Measurements from ENCODE around the gene IFNW1. TPM values are rescaled to one million over a fixed set of nuclear protein-coding genes. Genes with fewer than 3 reads are reported as not detected.

IFNW1 gene
- total and polyA plus RNA-seq, 8 donors = not detected

DNA sequence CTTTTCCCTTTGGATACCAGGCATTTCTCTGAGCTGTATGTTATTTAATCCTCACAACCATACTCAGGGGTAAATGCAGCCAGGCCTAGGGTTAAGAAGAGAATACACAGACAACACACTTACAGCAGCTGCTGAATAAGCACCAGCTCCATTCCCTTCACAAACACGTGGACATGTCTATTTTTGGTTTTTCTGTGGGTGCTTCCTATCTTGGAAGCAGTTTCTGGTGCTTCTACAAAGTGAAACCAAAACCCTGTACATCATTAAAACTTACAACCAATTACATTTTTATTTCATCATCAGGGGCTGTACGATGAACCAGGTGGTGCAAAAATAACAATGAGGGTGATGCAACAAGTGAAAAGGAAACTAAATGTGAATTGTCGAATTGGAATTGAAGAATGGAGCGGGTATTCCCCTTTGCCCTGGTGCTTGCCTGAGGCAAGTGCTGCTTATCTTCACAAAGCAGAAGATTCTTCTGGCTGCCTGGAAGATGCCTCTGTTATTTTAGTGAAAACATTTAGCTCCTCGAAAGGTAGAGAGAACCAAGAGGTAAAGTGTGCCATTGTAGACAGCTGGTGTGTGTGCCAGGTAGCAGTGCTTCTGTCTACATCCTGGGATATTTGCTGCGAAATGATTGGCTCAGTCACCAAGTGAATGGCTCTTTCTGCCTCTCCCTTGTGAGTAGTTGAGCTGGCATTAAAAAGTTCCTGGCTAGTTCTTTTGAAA lies 45.3 kb downstream of the IFNW1 start:
- ATAC-seq (peak in 3 of 4 donors; percentile 15 to 68 (median 66)), DNase-seq (no peak), FAIRE-seq (no peak)
- H3K4me1 ChIP-seq = no peaks in the 10 kb centered on the region
- intact Hi-C loops (cut with DNase I) = no loop called here
- H3K9me3 ChIP-seq = no peaks in the 10 kb centered on the region
- WGBS, 2 donors = 54 to 69% methylated on average over 6 of the region's 6 CpGs
- no peak overlapping the region for H3K4me3 ChIP-seq
- TF ChIP-seq, protein P1, sequence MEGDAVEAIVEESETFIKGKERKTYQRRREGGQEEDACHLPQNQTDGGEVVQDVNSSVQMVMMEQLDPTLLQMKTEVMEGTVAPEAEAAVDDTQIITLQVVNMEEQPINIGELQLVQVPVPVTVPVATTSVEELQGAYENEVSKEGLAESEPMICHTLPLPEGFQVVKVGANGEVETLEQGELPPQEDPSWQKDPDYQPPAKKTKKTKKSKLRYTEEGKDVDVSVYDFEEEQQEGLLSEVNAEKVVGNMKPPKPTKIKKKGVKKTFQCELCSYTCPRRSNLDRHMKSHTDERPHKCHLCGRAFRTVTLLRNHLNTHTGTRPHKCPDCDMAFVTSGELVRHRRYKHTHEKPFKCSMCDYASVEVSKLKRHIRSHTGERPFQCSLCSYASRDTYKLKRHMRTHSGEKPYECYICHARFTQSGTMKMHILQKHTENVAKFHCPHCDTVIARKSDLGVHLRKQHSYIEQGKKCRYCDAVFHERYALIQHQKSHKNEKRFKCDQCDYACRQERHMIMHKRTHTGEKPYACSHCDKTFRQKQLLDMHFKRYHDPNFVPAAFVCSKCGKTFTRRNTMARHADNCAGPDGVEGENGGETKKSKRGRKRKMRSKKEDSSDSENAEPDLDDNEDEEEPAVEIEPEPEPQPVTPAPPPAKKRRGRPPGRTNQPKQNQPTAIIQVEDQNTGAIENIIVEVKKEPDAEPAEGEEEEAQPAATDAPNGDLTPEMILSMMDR (IDR thresholded peaks at IDR 0.05) = no peak
- H3K27ac ChIP-seq = no peak overlapping the region
- H3K27me3 ChIP-seq = no peaks in the 10 kb centered on the region
- no peaks in the 10 kb centered on the region for H3K36me3 ChIP-seq

DNA sequence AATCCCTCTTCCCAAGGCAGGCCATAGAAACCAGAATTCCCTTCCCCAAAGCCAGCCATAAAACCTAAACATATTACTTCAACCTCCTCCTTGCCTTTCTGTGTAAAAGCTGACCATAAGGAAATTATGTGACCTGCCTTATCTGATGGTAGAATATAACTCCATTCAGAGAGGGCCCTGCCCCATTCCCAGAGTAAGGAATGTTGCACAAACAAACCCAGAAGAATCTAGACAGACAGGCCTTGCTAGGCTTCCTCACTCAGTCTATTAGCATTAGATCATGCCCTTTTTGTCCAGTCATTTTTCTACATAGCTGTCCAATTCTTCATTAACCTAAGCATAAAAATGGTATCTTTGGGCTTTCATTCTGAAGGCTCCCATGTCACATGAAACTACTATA lies 46.1 kb downstream of the IFNW1 start:
- Histone ChIP-seq H3K9me3 (no peaks in the 10 kb centered on the region), H3K27me3 (no peaks in the 10 kb centered on the region), H3K4me1 (no peaks in the 10 kb centered on the region), H3K4me3 (no peak overlapping the region), H3K36me3 (no peaks in the 10 kb centered on the region), H3K27ac (no peak overlapping the region)
- FAIRE-seq = no peak
- TF ChIP-seq, protein P1 (IDR thresholded peaks at IDR 0.05) = no peak
- peak in 1 of 4 donors; percentile 39 for ATAC-seq
- intact Hi-C loops (cut with DNase I) = no loop called here
- DNase-seq = no peak

Other genes starting within 250 kb of the IFNW1 start
- gene HACD4, start 110.2 kb downstream of the IFNW1 start, total RNA-seq = 1 to 10 TPM in 1 of 6 donors, under 1 TPM in 5; 0.09 to 1.7 (median 0.24) TPM
- gene HACD4, start 110.2 kb downstream of the IFNW1 start, polyA plus RNA-seq = under 1 TPM; 0.23 to 0.33 TPM
- not detected for gene IFNB1, start 63.9 kb downstream of the IFNW1 start, total RNA-seq
- gene IFNB1, start 63.9 kb downstream of the IFNW1 start, polyA plus RNA-seq = not detected
- not detected for gene IFNA21, start 24.8 kb upstream of the IFNW1 start, total RNA-seq
- gene IFNA21, start 24.8 kb upstream of the IFNW1 start, polyA plus RNA-seq = not detected
- not detected for gene IFNA4, start 45.8 kb upstream of the IFNW1 start, total RNA-seq
- gene IFNA4, start 45.8 kb upstream of the IFNW1 start, polyA plus RNA-seq = not detected
- gene IFNA7, start 60.4 kb upstream of the IFNW1 start, total RNA-seq = not detected
- gene IFNA7, start 60.4 kb upstream of the IFNW1 start, polyA plus RNA-seq = not detected
- not detected for gene IFNA10, start 65.3 kb upstream of the IFNW1 start, total RNA-seq
- not detected for gene IFNA10, start 65.3 kb upstream of the IFNW1 start, polyA plus RNA-seq
- not detected for gene IFNA16, start 75.5 kb upstream of the IFNW1 start, total RNA-seq
- gene IFNA16, start 75.5 kb upstream of the IFNW1 start, polyA plus RNA-seq = not detected
- not detected for gene IFNA17, start 86.4 kb upstream of the IFNW1 start, total RNA-seq
- gene IFNA17, start 86.4 kb upstream of the IFNW1 start, polyA plus RNA-seq = not detected
- gene IFNA14, start 98.2 kb upstream of the IFNW1 start, total RNA-seq = not detected
- gene IFNA14, start 98.2 kb upstream of the IFNW1 start, polyA plus RNA-seq = not detected
- gene IFNA5, start 163.5 kb upstream of the IFNW1 start, total RNA-seq = not detected
- not detected for gene IFNA5, start 163.5 kb upstream of the IFNW1 start, polyA plus RNA-seq
- gene KLHL9, start 193.6 kb upstream of the IFNW1 start, total RNA-seq = 10 to 100 TPM in 2 of 6 donors, 1 to 10 TPM in 4; 5.4 to 14.8 (median 7.3) TPM
- 1 to 10 TPM; 3.2 to 7.8 TPM for gene KLHL9, start 193.6 kb upstream of the IFNW1 start, polyA plus RNA-seq
- not detected for gene IFNA6, start 209.1 kb upstream of the IFNW1 start, total RNA-seq
- not detected for gene IFNA6, start 209.1 kb upstream of the IFNW1 start, polyA plus RNA-seq
- not detected for gene IFNA13, start 226.2 kb upstream of the IFNW1 start, total RNA-seq
- under 1 TPM in 1 of 2 donors, not detected in 1; 0.07 TPM for gene IFNA13, start 226.2 kb upstream of the IFNW1 start, polyA plus RNA-seq
- gene IFNA2, start 243.6 kb upstream of the IFNW1 start, total RNA-seq = not detected
- not detected for gene IFNA2, start 243.6 kb upstream of the IFNW1 start, polyA plus RNA-seq

All from pancreas (tissue), 10 donors.